HG03565 (cell line): ENCODE data around the gene RBM33.

Experiments
- ATAC-seq: cut with Tn5 transposase; IDR thresholded peaks from one replicate; pipeline ENCODE4 v1.9.1; 2021; ENCODE audit warnings: mild to moderate bottlenecking, moderate library complexity; ENCODE audit not compliant: unreplicated experiment

The RBM33 gene

GRCh38 chr7:155660059-155660757, 15.7 kb downstream of the RBM33 start:
- peak; percentile 77 for ATAC-seq

DNA sequence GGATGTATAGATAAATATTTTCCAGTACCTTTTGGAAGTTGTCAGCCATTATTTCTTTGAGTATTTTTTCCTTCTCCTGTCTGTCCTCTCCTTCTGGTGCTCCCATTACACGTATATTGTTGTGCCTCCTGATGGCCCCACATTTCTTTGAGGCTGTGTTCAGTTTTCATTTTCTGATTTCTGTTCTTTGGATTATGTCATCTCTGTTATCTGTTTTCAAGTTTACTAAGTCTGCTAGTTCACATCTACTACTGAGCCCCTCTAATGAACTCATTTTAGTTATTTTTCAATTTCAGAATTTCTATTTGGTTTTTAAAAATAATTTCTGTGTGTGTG, 16.3 kb downstream of the RBM33 start:
- ATAC-seq, result peak; percentile 51

DNA sequence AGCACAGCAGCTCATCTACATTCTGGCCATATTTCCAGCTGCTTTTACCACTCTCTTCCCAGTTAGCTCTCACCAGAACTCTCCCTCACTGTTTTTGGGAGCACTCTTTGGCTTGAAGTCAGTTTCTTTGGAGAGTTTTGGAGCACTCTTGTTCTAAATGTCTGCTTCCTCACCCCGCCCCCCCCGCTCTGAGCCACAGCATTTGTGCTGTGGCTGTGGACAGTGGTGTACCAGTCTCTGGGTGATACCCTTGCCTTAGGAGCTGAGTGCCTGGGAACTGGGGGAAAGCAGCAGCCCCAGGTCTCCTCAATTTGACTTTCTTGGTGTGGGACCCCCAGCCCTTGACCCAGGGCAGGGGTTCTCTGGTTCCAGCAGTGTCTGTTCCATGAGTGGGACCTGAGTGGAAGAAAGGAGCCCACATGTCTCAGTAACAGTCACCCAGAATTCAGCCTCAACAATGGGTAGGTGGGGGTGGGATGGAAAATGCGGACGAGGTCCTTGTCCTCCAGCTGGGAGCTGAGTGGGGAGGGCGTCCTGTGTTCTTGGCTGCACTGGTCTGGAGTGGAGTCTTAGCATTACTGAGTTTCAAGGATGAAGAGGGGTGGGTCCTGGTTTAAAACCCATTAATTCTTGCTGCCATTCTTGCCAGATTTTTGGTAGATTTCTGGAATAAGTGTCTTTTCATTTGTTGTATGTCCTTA, 18.0 kb downstream of the RBM33 start:
- no peak for ATAC-seq

DNA sequence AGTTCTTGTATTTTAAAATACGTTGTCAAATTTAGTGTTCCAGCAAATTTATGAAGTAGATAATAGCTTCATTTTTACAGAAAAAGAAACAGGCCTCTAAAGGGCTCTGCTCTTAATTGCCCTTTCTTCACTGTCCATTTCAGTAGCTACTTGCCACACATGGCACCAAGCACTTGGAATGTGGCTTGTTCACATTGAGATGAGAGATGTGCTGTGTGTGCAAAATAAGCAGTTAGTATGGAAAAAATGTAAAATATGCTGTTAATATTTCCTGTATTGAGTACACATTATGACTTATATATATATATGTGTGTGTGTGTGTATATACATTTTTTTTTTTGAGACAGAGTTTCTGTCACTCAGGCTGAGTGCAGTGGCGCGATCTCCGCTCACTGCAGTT, 19.5 kb downstream of the RBM33 start:
- ATAC-seq, result no peak

GRCh38 chr7:155665079-155665956, 20.9 kb downstream of the RBM33 start:
- no peak for ATAC-seq

DNA sequence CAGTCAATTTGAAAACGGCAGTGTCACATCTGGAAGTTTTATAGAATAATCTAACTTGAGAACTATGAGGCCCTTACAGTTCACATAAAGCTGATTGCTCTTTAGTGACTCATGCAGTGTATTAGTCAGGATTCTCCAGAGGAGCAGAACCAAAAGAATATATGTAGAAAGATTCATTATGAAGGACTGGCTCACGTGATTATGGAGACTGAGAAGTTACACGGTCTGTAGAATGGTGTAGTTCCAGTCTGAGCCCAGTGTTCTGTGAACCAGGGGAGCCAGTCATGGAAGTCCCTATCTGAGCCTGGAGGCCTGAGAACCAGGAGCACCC, 21.5 kb downstream of the RBM33 start:
- ATAC-seq, result no peak

DNA sequence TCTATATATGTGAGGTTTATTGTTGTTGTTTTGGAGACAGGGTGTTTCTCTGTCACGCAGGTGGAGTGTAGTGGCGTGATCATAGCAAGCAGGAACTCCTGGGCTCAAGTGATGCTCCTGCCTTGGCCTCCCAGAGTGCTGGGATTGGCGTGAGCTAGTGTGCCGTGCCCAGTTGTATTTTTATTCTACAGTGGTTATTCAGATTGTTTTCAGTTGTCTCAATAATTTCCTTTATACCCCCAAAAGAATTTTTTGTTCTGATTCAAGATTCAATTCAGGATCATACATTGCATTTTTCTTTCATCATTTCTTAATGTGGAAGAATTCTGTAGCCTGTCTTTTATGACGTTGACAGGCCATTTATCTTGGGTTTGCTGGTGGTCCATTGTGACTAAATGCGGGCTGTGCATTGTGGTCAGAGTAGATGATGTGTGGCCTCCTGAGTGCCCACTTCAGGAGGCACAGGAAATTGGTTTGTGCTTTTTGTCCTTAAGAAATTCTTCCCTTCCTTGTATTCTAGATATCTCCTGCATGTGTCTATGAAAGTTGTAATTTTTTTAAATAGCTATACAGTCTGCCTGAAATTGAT, 22.9 kb downstream of the RBM33 start:
- ATAC-seq, result no peak

GRCh38 chr7:155669717-155670505, 25.4 kb downstream of the RBM33 start:
- ATAC-seq, result no peak

DNA sequence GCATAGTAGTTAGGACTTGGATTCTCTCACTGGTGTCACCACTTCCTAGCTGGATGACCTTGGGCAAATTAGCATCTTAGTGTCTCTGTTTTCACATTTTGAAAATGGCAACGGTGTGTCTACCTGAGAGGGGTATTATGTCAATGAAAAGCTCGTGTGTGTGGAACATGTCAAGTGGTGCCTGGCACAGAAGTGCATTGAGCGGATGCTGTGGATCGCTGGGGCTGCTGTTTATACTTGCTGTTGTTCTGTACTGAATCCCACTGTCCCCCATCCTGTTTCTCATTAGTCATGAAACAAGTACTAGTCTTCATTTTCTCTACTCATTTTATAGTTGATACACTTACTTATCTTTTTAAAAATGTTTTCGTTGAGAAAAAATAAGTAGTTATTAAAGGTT, 26.1 kb downstream of the RBM33 start:
- ATAC-seq, result no peak

GRCh38 chr7:155674556-155674955, 30.1 kb downstream of the RBM33 start:
- ATAC-seq, result no peak

DNA sequence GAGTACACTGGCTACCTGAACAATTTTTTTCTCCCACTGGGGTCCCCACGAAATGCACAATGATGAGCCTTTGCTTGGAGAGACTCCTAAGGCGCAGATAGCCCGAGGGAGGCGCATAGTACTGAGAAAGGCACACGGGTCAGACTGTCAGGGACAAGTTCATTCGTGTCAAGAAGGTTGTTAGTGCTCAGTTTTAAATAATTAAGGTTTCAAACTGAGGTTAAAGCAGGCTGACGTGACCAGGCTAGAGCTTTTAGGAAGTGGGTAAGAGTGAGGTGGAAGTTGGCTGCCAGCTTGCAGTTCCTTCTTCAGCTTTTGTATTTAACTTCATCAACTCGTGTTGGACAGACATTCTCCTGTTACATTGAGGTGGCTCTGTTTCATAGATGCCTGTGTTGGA, 31.6 kb downstream of the RBM33 start:
- ATAC-seq, result no peak

DNA sequence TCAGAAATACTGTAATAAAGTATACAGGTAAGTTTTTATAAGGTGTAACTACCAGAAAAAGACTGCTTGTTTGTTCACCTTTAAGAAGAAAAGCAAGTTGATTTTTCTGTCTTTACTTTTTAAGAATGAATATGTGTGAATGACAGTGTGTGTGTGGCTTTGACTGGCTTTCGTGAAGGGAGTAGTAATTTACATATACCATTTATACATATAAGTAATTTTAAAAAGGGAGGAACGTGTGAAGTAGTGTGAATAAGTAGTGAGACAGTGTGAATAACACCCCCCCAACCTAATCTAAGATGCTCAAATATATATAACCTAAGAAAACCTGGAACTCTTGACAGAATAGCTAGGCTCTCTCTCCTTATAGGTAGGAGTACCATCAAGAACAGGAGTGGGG, 33.2 kb downstream of the RBM33 start:
- no peak for ATAC-seq

- no peak for ATAC-seq
Observed at GRCh38 chr7:155680124-155680523, 35.7 kb downstream of the RBM33 start.

DNA sequence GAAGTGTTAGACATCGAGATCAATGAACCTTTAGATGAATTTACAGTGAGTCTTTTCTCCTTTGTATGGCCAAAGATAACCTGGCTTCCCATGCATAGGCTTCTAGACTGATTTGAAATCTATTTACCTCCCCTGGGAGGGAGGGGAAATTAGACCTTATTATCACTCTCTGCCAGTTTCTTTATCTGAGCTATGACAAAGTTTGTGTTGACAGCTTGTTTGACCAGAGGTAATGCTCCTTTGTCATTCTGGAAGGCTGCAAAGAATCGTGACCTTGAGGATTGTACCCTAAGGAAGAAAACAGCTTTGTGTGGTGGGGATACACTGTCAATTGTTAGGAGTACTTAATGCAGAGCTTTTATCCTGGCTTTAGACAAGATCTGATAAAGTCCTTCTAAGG, 36.4 kb downstream of the RBM33 start:
- ATAC-seq, result no peak

- ATAC-seq, result peak; percentile 36
Observed at GRCh38 chr7:155681663-155682062, 37.2 kb downstream of the RBM33 start.

- no peak for ATAC-seq
Observed at GRCh38 chr7:155682484-155682883, 38.0 kb downstream of the RBM33 start.

- no peak for ATAC-seq
Observed at GRCh38 chr7:155683098-155683497, 38.6 kb downstream of the RBM33 start.

GRCh38 chr7:155683714-155684113, 39.3 kb downstream of the RBM33 start:
- ATAC-seq, result no peak

GRCh38 chr7:155684543-155684942, 40.1 kb downstream of the RBM33 start:
- no peak for ATAC-seq

DNA sequence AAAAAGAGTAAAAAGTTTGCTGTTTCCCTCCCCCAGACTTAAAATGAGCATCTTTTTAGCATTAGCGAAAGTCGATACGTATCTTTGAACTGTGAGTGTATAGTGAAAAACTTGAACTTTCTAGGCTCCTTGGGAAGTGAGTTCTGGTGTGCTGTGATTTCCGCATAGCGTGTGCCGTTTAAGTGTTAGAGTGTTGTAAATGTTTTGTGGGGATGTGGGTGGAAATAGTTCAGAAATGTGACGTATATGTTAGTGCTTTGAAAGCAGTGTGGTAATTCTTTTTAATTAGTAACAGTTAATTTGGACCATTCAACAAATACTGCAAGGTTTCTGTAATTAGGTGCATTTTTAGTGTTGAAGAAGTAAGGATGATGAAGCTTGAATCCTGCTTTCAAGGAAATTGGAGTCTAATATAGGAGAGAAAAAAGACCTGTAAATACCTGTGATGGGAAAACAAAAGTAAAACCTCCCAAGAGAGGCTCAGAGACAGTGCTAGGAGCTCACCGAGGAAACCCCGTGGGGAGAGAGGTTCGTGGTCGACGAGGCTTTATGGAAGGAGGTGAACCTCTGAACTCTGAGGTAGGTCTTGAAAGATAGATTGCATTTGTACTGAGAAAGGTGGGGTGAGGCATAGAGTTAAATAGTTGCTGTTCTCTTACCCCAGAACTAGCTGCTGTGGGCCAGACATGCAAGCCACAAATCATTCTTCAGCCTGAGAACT, 40.8 kb downstream of the RBM33 start:
- no peak for ATAC-seq
